ENCODE data around the gene MOK.
A peak's percentile ranks its signal among the peaks of the same experiment; 100 is the strongest.

MOK gene

GRCh38 chr14:102213470-102213869 is 91.5 kb downstream of the MOK start:
- Histone ChIP-seq H3K4me3 (ENCODE audit: low read depth, low read length) (no peak overlapping the region), H3K36me3 (ENCODE audit: control insufficient read depth in 1 of 2, insufficient read depth in 2 of 2, low read length in 2 of 2) (peaks cover 35% of the 10 kb centered on the region in 2 experiments), H3K4me1 (ENCODE audit: control insufficient read depth in 1 of 2, insufficient read depth in 2 of 2, low read length in 2 of 2) (no peaks in the 10 kb centered on the region), H3K4ac (ENCODE audit: low read depth, low read length) (no peak overlapping the region), H3K9me3 (ENCODE audit: insufficient read depth, low read depth, low read length) (no peaks in the 10 kb centered on the region), H3K79me2 (ENCODE audit: control insufficient read depth, insufficient read depth, low read length, poor library complexity) (no peaks in the 10 kb centered on the region), H3K79me1 (ENCODE audit: low read length) (no peaks in the 10 kb centered on the region), H2BK12ac (ENCODE audit: low read length) (no peak overlapping the region), H2BK120ac (ENCODE audit: insufficient read depth, low read length, poor library complexity) (no peak overlapping the region), H3K23ac (ENCODE audit: low read length) (no peak overlapping the region), H3K9ac (ENCODE audit: low read length) (no peak overlapping the region), H2AK5ac (ENCODE audit: low read length) (no peak overlapping the region), H3K27ac (ENCODE audit: low read depth, low read length) (no peak overlapping the region), H2BK5ac (ENCODE audit: low read depth, low read length, poor library complexity) (no peak overlapping the region), H3K18ac (ENCODE audit: low read length) (no peak overlapping the region), H3K4me2 (ENCODE audit: low read length) (no peak overlapping the region), H3K27me3 (ENCODE audit: insufficient read depth, low read length) (no peaks in the 10 kb centered on the region), H2AFZ (ENCODE audit: insufficient read depth, low read length, poor library complexity) (no peak overlapping the region), H4K8ac (ENCODE audit: low read depth, low read length) (no peak overlapping the region), H4K91ac (ENCODE audit: low read depth, low read length) (no peak overlapping the region), H3K14ac (ENCODE audit: low read length) (no peak overlapping the region), H4K12ac (ENCODE audit: low read depth, low read length) (no peak overlapping the region)
- no CpG with 5 or more reads among the region's 10 CpGs for WGBS (ENCODE audit: extremely low coverage, insufficient coverage, insufficient read length)
- DNase-seq = no peak

DNA sequence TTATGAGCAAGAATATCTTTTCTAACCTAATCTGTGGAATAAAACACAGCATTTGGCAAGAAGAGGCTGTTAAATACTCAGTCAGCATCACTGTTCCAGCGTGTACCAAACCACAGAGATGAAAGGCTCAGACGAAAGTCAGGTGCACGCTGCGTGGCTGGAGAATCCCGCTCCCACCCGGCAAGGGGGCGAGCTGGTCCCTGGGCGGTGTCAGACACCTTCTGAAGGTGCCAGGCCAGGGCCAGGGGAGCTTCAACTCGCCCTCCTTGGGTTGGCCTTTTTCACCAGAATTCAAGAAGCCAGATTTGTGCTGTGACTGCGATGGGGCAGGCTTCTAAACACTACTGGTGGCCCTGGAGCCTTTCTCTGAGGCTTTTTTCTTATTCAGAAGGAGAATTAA is 92.1 kb downstream of the MOK start:
- Histone ChIP-seq H3K14ac (ENCODE audit: low read length) (no peak overlapping the region), H2BK120ac (ENCODE audit: insufficient read depth, low read length, poor library complexity) (no peak overlapping the region), H3K4me2 (ENCODE audit: low read length) (no peak overlapping the region), H3K9me3 (ENCODE audit: insufficient read depth, low read depth, low read length) (no peaks in the 10 kb centered on the region), H3K4me3 (ENCODE audit: low read depth, low read length) (no peak overlapping the region), H2AK5ac (ENCODE audit: low read length) (no peak overlapping the region), H4K8ac (ENCODE audit: low read depth, low read length) (no peak overlapping the region), H4K91ac (ENCODE audit: low read depth, low read length) (no peak overlapping the region), H3K79me1 (ENCODE audit: low read length) (no peaks in the 10 kb centered on the region), H2BK12ac (ENCODE audit: low read length) (no peak overlapping the region), H3K36me3 (ENCODE audit: control insufficient read depth in 1 of 2, insufficient read depth in 2 of 2, low read length in 2 of 2) (peaks cover 37 to 39% of the 10 kb centered on the region in 2 experiments), H3K18ac (ENCODE audit: low read length) (no peak overlapping the region), H4K12ac (ENCODE audit: low read depth, low read length) (no peak overlapping the region), H3K23ac (ENCODE audit: low read length) (no peak overlapping the region), H2BK5ac (ENCODE audit: low read depth, low read length, poor library complexity) (no peak overlapping the region), H3K27ac (ENCODE audit: low read depth, low read length) (no peak overlapping the region), H3K9ac (ENCODE audit: low read length) (no peak overlapping the region), H2AFZ (ENCODE audit: insufficient read depth, low read length, poor library complexity) (no peak overlapping the region), H3K27me3 (ENCODE audit: insufficient read depth, low read length) (no peaks in the 10 kb centered on the region), H3K4me1 (ENCODE audit: control insufficient read depth in 1 of 2, insufficient read depth in 2 of 2, low read length in 2 of 2) (no peaks in the 10 kb centered on the region), H3K4ac (ENCODE audit: low read depth, low read length) (peak overlapping the region; percentile 6), H3K79me2 (ENCODE audit: control insufficient read depth, insufficient read depth, low read length, poor library complexity) (no peaks in the 10 kb centered on the region)
- DNase-seq = no peak
- WGBS (ENCODE audit: extremely low coverage, insufficient coverage, insufficient read length) = no CpG with 5 or more reads among the region's 10 CpGs

- Histone ChIP-seq H3K4me3 (ENCODE audit: low read depth, low read length) (no peak overlapping the region), H4K91ac (ENCODE audit: low read depth, low read length) (no peak overlapping the region), H4K12ac (ENCODE audit: low read depth, low read length) (no peak overlapping the region), H3K14ac (ENCODE audit: low read length) (no peak overlapping the region), H3K23ac (ENCODE audit: low read length) (no peak overlapping the region), H3K4me2 (ENCODE audit: low read length) (no peak overlapping the region), H3K9ac (ENCODE audit: low read length) (no peak overlapping the region), H2BK5ac (ENCODE audit: low read depth, low read length, poor library complexity) (no peak overlapping the region), H2AK5ac (ENCODE audit: low read length) (no peak overlapping the region), H3K79me2 (ENCODE audit: control insufficient read depth, insufficient read depth, low read length, poor library complexity) (no peaks in the 10 kb centered on the region), H2BK12ac (ENCODE audit: low read length) (no peak overlapping the region), H3K79me1 (ENCODE audit: low read length) (no peaks in the 10 kb centered on the region), H4K8ac (ENCODE audit: low read depth, low read length) (no peak overlapping the region), H3K4ac (ENCODE audit: low read depth, low read length) (no peak overlapping the region), H3K27me3 (ENCODE audit: insufficient read depth, low read length) (no peaks in the 10 kb centered on the region), H2BK120ac (ENCODE audit: insufficient read depth, low read length, poor library complexity) (no peak overlapping the region), H3K36me3 (ENCODE audit: control insufficient read depth in 1 of 2, insufficient read depth in 2 of 2, low read length in 2 of 2) (peaks cover 36 to 40% of the 10 kb centered on the region in 2 experiments), H3K4me1 (ENCODE audit: control insufficient read depth in 1 of 2, insufficient read depth in 2 of 2, low read length in 2 of 2) (no peaks in the 10 kb centered on the region), H3K27ac (ENCODE audit: low read depth, low read length) (no peak overlapping the region), H2AFZ (ENCODE audit: insufficient read depth, low read length, poor library complexity) (no peak overlapping the region), H3K18ac (ENCODE audit: low read length) (no peak overlapping the region), H3K9me3 (ENCODE audit: insufficient read depth, low read depth, low read length) (peaks cover 1% of the 10 kb centered on the region)
- DNase-seq = no peak
- WGBS (ENCODE audit: extremely low coverage, insufficient coverage, insufficient read length) = no CpG with 5 or more reads among the region's 8 CpGs
These were observed 92.6 kb downstream of the MOK start for GRCh38 chr14:102212356-102212755.

DNA sequence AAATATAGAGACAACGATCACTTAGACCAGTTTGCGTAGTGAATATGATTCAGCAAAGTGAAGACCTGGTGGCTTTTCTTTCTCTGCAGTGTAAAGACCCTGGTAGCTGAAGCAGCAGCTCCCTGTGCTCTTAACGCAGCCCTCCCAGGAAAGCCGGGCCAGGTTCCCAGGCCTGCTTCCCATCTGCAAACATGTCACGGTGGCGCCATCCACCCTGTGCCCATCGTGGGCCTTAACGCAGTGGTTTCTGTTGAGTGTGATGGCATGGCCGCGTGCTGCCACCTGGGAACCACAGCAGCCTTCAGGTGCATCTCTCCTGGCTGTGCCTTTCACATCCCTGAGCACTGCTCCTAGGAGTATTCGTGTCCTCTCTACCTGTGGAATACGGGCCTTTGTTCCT is 93.7 kb downstream of the MOK start:
- no peak overlapping the region for H3K4ac ChIP-seq (ENCODE audit: low read depth, low read length)
- no peak overlapping the region for H2AK5ac ChIP-seq (ENCODE audit: low read length)
- H3K18ac ChIP-seq (ENCODE audit: low read length) = no peak overlapping the region
- H3K9me3 ChIP-seq (ENCODE audit: insufficient read depth, low read depth, low read length) = peaks cover 3% of the 10 kb centered on the region
- H3K79me1 ChIP-seq (ENCODE audit: low read length) = no peaks in the 10 kb centered on the region
- no peaks in the 10 kb centered on the region for H3K79me2 ChIP-seq (ENCODE audit: control insufficient read depth, insufficient read depth, low read length, poor library complexity)
- no peak overlapping the region for H3K4me3 ChIP-seq (ENCODE audit: low read depth, low read length)
- H4K12ac ChIP-seq (ENCODE audit: low read depth, low read length) = no peak overlapping the region
- no peak overlapping the region for H2BK5ac ChIP-seq (ENCODE audit: low read depth, low read length, poor library complexity)
- peaks cover 37 to 38% of the 10 kb centered on the region in 2 experiments for H3K36me3 ChIP-seq (ENCODE audit: control insufficient read depth in 1 of 2, insufficient read depth in 2 of 2, low read length in 2 of 2)
- H3K23ac ChIP-seq (ENCODE audit: low read length) = peak overlapping the region; percentile 64
- H3K9ac ChIP-seq (ENCODE audit: low read length) = no peak overlapping the region
- H2BK120ac ChIP-seq (ENCODE audit: insufficient read depth, low read length, poor library complexity) = no peak overlapping the region
- no CpG with 5 or more reads among the region's 12 CpGs for WGBS (ENCODE audit: extremely low coverage, insufficient coverage, insufficient read length)
- H3K4me2 ChIP-seq (ENCODE audit: low read length) = no peak overlapping the region
- no peak overlapping the region for H2AFZ ChIP-seq (ENCODE audit: insufficient read depth, low read length, poor library complexity)
- no peaks in the 10 kb centered on the region for H3K27me3 ChIP-seq (ENCODE audit: insufficient read depth, low read length)
- H2BK12ac ChIP-seq (ENCODE audit: low read length) = no peak overlapping the region
- no peak for DNase-seq
- H3K27ac ChIP-seq (ENCODE audit: low read depth, low read length) = no peak overlapping the region
- H3K14ac ChIP-seq (ENCODE audit: low read length) = no peak overlapping the region
- H4K91ac ChIP-seq (ENCODE audit: low read depth, low read length) = no peak overlapping the region
- no peaks in the 10 kb centered on the region for H3K4me1 ChIP-seq (ENCODE audit: control insufficient read depth in 1 of 2, insufficient read depth in 2 of 2, low read length in 2 of 2)
- no peak overlapping the region for H4K8ac ChIP-seq (ENCODE audit: low read depth, low read length)

Data from trophoblast cell (in vitro differentiated cells and primary cell).